SK-N-SH treated with all-trans-retinoic acid at 6 μM for 48 hours (cell line): Measurements from ENCODE around the gene SYNRG.
A peak's percentile ranks its signal among the peaks of the same experiment; 100 is the strongest.

Source experiments
- ATAC-seq: fragments of 200-7000 bp; cut with Tn5 transposase; 3 replicates; pipeline ENCODE4 v1.9.1; 2020; ENCODE audit warnings: mild to moderate bottlenecking, moderate library complexity
- ARNTL ChIP-seq: fragments of 450-650 bp; formaldehyde crosslinking; IDR thresholded peaks from 2 replicates; pipeline ENCODE4 v1.5.0; 2020; ENCODE audit warnings: low read depth, mild to moderate bottlenecking, moderate library complexity, borderline replicate concordance
- BACH2 ChIP-seq: fragments of 250-450 bp; sonication (Bioruptor Pico); IDR thresholded peaks from 2 replicates; pipeline ENCODE4 v1.9.0; 2021; ENCODE audit warnings: mild to moderate bottlenecking, borderline replicate concordance
- CREB5 ChIP-seq: fragments of 250-450 bp; sonication (Bioruptor Pico); IDR thresholded peaks from 2 replicates; pipeline ENCODE4 v1.5.1; 2020; ENCODE audit warnings: low read depth, mild to moderate bottlenecking, moderate library complexity
- CSDC2 ChIP-seq: fragments of 250-450 bp; sonication (Bioruptor Pico); IDR thresholded peaks from 2 replicates; pipeline ENCODE4 v1.5.0; 2020; ENCODE audit warnings: mild to moderate bottlenecking, moderate library complexity
- CSRNP3 ChIP-seq: fragments of 250-450 bp; sonication (Bioruptor Pico); IDR thresholded peaks from 2 replicates; pipeline ENCODE4 v1.5.1; 2021; ENCODE audit warnings: mild to moderate bottlenecking, moderate library complexity
- ESRRG ChIP-seq: fragments of 250-450 bp; sonication (Bioruptor Pico); IDR thresholded peaks from 2 replicates; pipeline ENCODE4 v1.6.1; 2021; ENCODE audit warnings: mild to moderate bottlenecking
- GLIS3 ChIP-seq: fragments of 250-450 bp; sonication (Bioruptor Pico); IDR thresholded peaks from 2 replicates; pipeline ENCODE4 v1.5.0; 2020; ENCODE audit warnings: mild to moderate bottlenecking, moderate library complexity
- ISL1 ChIP-seq: fragments of 250-450 bp; sonication (Bioruptor Pico); IDR thresholded peaks from 2 replicates; pipeline ENCODE4 v2.1.2; 2022; ENCODE audit warnings: mild to moderate bottlenecking, moderate library complexity
- OSR1 ChIP-seq: fragments of 250-450 bp; sonication (Bioruptor Pico); IDR thresholded peaks from 2 replicates; pipeline ENCODE4 v1.8.0; 2022; ENCODE audit warnings: moderate library complexity, mild to moderate bottlenecking, inconsistent platforms
- PATZ1 ChIP-seq: fragments of 250-450 bp; sonication (Bioruptor Pico); IDR thresholded peaks from 2 replicates; pipeline ENCODE4 v1.8.0; 2020; ENCODE audit warnings: mild to moderate bottlenecking, moderate library complexity, borderline replicate concordance
- POU6F1 ChIP-seq: fragments of 250-450 bp; sonication (Bioruptor Pico); IDR thresholded peaks from 2 replicates; pipeline ENCODE4 v1.8.0; 2021; ENCODE audit warnings: low read depth, mild to moderate bottlenecking, moderate library complexity, borderline replicate concordance
- PPARA ChIP-seq: fragments of 250-450 bp; sonication (Bioruptor Pico); IDR thresholded peaks from 2 replicates; pipeline ENCODE4 v1.5.0; 2020; ENCODE audit warnings: mild to moderate bottlenecking, borderline replicate concordance
- RARB ChIP-seq: fragments of 250-450 bp; sonication (Bioruptor Pico); IDR thresholded peaks from 2 replicates; pipeline ENCODE4 v1.8.0; 2021; ENCODE audit warnings: mild to moderate bottlenecking, moderate library complexity
- SNAI2 ChIP-seq: fragments of 250-450 bp; sonication (Bioruptor Pico); IDR thresholded peaks from 2 replicates; pipeline ENCODE4 v1.5.0; 2020; ENCODE audit warnings: mild to moderate bottlenecking, moderate library complexity
- ZC3H10 ChIP-seq: fragments of 250-450 bp; sonication (Bioruptor Pico); IDR thresholded peaks from 2 replicates; pipeline ENCODE4 v1.5.1; 2021; ENCODE audit warnings: mild to moderate bottlenecking, moderate library complexity
- ZFP30 ChIP-seq: fragments of 450-650 bp; formaldehyde crosslinking; IDR thresholded peaks from 2 replicates; pipeline ENCODE4 v1.5.0; 2022; ENCODE audit warnings: mild to moderate bottlenecking, moderate library complexity
- ZNF565 ChIP-seq: fragments of 450-650 bp; formaldehyde crosslinking; conservative IDR thresholded peaks from 2 replicates; pipeline ENCODE4 v1.5.0; 2020; ENCODE audit warnings: low read depth, mild to moderate bottlenecking, moderate library complexity
- ZNF70 ChIP-seq: fragments of 450-650 bp; formaldehyde crosslinking; IDR thresholded peaks from 2 replicates; pipeline ENCODE4 v1.5.0; 2020; ENCODE audit warnings: mild to moderate bottlenecking, moderate library complexity
- ZNF8 ChIP-seq: fragments of 450-650 bp; formaldehyde crosslinking; IDR thresholded peaks from 2 replicates; pipeline ENCODE4 v1.5.0; 2020; ENCODE audit warnings: mild to moderate bottlenecking, moderate library complexity

The SYNRG gene

GRCh38 chr17:37608351-37609169 lies 658 bp downstream of the SYNRG start:
- TF ChIP-seq ZNF8 (CRISPR knock-in tag) (no peak), PPARA (CRISPR knock-in tag) (no peak), ARNTL (no peak), RARB (CRISPR knock-in tag) (no peak), BACH2 (CRISPR knock-in tag) (no peak), CREB5 (CRISPR knock-in tag) (no peak), PATZ1 (CRISPR knock-in tag) (no peak), CSRNP3 (CRISPR knock-in tag) (no peak), ESRRG (no peak), ZFP30 (CRISPR knock-in tag) (no peak), ZC3H10 (CRISPR knock-in tag) (no peak), OSR1 (CRISPR knock-in tag) (no peak), ZNF565 (no peak), ZNF70 (CRISPR knock-in tag) (no peak), ISL1 (CRISPR knock-in tag) (no peak), POU6F1 (no peak), GLIS3 (CRISPR knock-in tag) (no peak)
- peak; percentile 52 for ATAC-seq

GRCh38 chr17:37607637-37608331 lies 1.4 kb downstream of the SYNRG start:
- no peak for ATAC-seq
- TF ChIP-seq POU6F1: no peak
- TF ChIP-seq SNAI2: no peak
- no peak for TF ChIP-seq ISL1 (CRISPR knock-in tag)
- no peak for TF ChIP-seq OSR1 (CRISPR knock-in tag)
- no peak for TF ChIP-seq CSDC2 (CRISPR knock-in tag)
- TF ChIP-seq ZC3H10 (CRISPR knock-in tag): no peak
- TF ChIP-seq PATZ1 (CRISPR knock-in tag): no peak
- TF ChIP-seq ZNF565: no peak
- TF ChIP-seq ZNF8 (CRISPR knock-in tag): no peak
